Natural killer cell (primary cell): ENCODE results near the gene KRT15. TPM values are rescaled to one million over a fixed set of nuclear protein-coding genes. Genes with fewer than 3 reads are reported as not detected.

Experiments used
- ATAC-seq, 3 donors: fragments of 150-1000 bp in 2 of 3; fragments of 200-7000 bp in 1 of 3; cut with Tn5 transposase; 1 replicate in 1 of 3; 2 replicates in 2 of 3; pipeline ENCODE4 v1.10.0; 2021; ENCODE audit warnings: mild to moderate bottlenecking in 2 of 3, moderate library complexity in 2 of 3
- DNase-seq, 2 donors: peaks; one replicate each; pipeline versions ENCODE4 v3.0.0 to v3.0.0-alpha.2; 2013 to 2021; ENCODE audit warnings: mixed read lengths in 1 of 2
- H3K27ac ChIP-seq: one replicate; pipeline ENCODE4 v1.5.1; 2013; ENCODE audit warnings: mild to moderate bottlenecking, low read length
- H3K27me3 ChIP-seq: one replicate; pipeline ENCODE4 v1.6.1; 2013; ENCODE audit warnings: low read length; ENCODE audit not compliant: control insufficient read depth, insufficient read depth
- H3K36me3 ChIP-seq: one replicate; pipeline ENCODE4 v1.6.1; 2013; ENCODE audit warnings: low read length; ENCODE audit not compliant: control insufficient read depth, insufficient read depth
- H3K4me1 ChIP-seq: one replicate; pipeline ENCODE4 v1.6.1; 2013; ENCODE audit warnings: low read length; ENCODE audit not compliant: control insufficient read depth, insufficient read depth
- H3K4me3 ChIP-seq: one replicate; pipeline ENCODE4 v1.5.1; 2013; ENCODE audit warnings: low read length
- H3K9me3 ChIP-seq: one replicate; pipeline ENCODE4 v1.6.1; 2013; ENCODE audit warnings: low read length; ENCODE audit not compliant: control insufficient read depth, insufficient read depth
- H3K27ac Mint-ChIP-seq, 2 donors: one replicate each; pipeline ENCODE4 v1.8.0; 2022; ENCODE audit warnings: mild to moderate bottlenecking in 2 of 2, mixed read lengths in 2 of 2, moderate library complexity in 1 of 2
- H3K27me3 Mint-ChIP-seq, 2 donors: one replicate each; pipeline ENCODE4 v1.8.0; 2022; ENCODE audit warnings: low read depth in 2 of 2, mixed read lengths in 2 of 2
- H3K36me3 Mint-ChIP-seq: one replicate; pipeline ENCODE4 v1.8.0; 2022; ENCODE audit warnings: mixed read lengths
- H3K4me1 Mint-ChIP-seq, 2 donors: one replicate each; pipeline ENCODE4 v1.8.0; 2022; ENCODE audit warnings: mixed read lengths in 2 of 2
- H3K4me3 Mint-ChIP-seq: one replicate; pipeline ENCODE4 v1.8.0; 2022; ENCODE audit warnings: mild to moderate bottlenecking, moderate library complexity, mixed read lengths
- H3K9me3 Mint-ChIP-seq, 2 donors: one replicate each; pipeline ENCODE4 v1.8.0; 2022; ENCODE audit warnings: mixed read lengths in 2 of 2
- WGBS: methylation state at CpG from one replicate; pipeline ENCODE4 v1.1.7; 2013; ENCODE audit warnings: missing lambda C conversion rate; ENCODE audit not compliant: insufficient coverage; 5-methylcytosine and 5-hydroxymethylcytosine counted together
- intact Hi-C: fragments of 100-400 bp; cut with micrococcal nuclease; formaldehyde crosslinking; loops from one replicate; pipeline ENCODE4 v1.14.2; 2022
- total RNA-seq, 4 donors: library from RNA; stranded (reverse); fragments of 120-200 nt in 1 of 4; gene quantifications; one replicate each; pipeline versions ENCODE4 v1.2.3 to v1.2.4, GENCODE V29; 2013 to 2022
- TF ChIP-seq, protein P1 (sequence below): fragments of 200-600 bp; IDR thresholded peaks from one replicate; pipeline ENCODE4 v1.8.0; 2022; ENCODE audit warnings: antibody characterized with exemption

KRT15 gene
- total RNA-seq, 3 donors from 2014 or later (not counting 1 experiment from before 2014, with no cell fraction given) = not detected

DNA sequence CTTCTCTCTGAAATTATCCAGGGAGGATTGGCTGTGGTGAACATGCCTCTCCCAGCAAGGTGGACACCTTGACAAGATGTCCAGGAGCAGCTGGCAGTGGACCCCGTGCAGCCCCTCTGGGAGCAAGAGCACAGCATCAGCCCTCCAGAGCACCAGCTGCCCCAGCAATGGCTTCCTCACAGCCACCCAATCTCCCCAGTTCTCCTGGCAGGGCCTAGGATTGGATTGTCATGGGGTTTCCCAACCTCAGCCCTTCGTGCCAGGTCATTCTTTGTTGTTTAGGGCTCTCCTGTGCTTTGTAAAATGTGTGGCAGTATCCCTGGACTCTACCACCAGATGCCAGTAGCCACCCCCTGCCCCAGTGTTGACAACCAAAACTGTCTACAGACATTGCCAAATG lies 27.2 kb downstream of the KRT15 start:
- H3K4me3 Mint-ChIP-seq = no peak overlapping the region
- TF ChIP-seq, protein P1, sequence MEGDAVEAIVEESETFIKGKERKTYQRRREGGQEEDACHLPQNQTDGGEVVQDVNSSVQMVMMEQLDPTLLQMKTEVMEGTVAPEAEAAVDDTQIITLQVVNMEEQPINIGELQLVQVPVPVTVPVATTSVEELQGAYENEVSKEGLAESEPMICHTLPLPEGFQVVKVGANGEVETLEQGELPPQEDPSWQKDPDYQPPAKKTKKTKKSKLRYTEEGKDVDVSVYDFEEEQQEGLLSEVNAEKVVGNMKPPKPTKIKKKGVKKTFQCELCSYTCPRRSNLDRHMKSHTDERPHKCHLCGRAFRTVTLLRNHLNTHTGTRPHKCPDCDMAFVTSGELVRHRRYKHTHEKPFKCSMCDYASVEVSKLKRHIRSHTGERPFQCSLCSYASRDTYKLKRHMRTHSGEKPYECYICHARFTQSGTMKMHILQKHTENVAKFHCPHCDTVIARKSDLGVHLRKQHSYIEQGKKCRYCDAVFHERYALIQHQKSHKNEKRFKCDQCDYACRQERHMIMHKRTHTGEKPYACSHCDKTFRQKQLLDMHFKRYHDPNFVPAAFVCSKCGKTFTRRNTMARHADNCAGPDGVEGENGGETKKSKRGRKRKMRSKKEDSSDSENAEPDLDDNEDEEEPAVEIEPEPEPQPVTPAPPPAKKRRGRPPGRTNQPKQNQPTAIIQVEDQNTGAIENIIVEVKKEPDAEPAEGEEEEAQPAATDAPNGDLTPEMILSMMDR = no peak
- Histone ChIP-seq H3K4me1 (peaks cover 7% of the 10 kb centered on the region), H3K27ac (no peak overlapping the region), H3K4me3 (no peak overlapping the region), H3K36me3 (no peaks in the 10 kb centered on the region), H3K27me3 (no peaks in the 10 kb centered on the region), H3K9me3 (no peaks in the 10 kb centered on the region)
- no peak overlapping the region for H3K27ac Mint-ChIP-seq
- WGBS = 92% methylated on average over 2 of the region's 2 CpGs
- intact Hi-C loops = no loop called here
- no peak for ATAC-seq
- DNase-seq = no peak
- no peaks in the 10 kb centered on the region for H3K27me3 Mint-ChIP-seq
- H3K4me1 Mint-ChIP-seq = no peaks in the 10 kb centered on the region
- no peaks in the 10 kb centered on the region for H3K9me3 Mint-ChIP-seq
- no peaks in the 10 kb centered on the region for H3K36me3 Mint-ChIP-seq

DNA sequence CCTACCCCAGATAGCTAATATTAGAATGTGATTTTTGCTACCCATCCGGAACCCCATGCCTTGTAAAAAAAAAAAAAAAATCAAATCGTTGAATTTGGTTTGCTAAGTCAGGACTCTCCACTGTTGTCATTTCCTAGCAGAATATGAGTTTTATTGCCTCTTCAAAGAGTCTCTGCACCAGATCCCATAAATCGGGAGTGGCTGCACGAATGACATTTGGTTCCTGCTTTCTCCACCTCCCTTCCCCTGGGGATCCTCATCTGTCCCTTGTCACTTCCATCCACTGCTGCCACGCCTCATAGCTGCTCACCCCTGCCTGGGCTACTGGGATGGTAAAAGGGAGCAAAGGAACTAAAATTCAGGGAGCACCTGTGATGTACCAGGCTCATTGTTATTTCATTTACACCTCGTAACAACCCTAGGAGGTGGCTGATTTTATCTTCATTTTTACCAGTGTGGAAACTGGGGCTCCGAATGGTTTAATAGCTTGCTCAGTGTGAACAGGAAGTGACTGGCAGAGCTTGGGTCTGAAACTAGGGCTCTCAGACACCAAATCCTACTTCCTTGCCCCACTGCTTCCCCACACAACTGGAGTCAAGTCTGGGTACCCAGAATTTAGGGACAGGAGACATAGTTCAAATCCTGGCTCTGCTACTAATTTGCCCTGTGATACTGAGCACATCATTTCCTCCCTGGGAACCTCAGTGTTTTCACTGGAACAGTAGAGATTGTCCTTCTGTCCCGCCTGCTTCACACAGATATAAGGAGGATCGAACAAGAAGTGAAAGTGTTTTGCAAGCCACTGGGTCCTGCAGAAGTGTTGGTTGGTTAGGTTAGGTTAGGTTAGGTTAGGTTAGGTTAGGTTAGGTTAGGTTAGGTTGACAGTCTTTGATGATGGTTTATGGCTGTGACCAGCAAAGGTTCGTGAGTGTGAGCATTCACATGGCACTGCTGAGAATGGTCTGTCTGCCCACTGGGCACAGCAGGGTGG lies 28.4 kb downstream of the KRT15 start:
- intact Hi-C loops = no loop called here
- H3K27me3 Mint-ChIP-seq = no peaks in the 10 kb centered on the region
- Histone ChIP-seq H3K4me3 (no peak overlapping the region), H3K27ac (no peak overlapping the region), H3K4me1 (peaks cover 5% of the 10 kb centered on the region), H3K9me3 (no peaks in the 10 kb centered on the region), H3K27me3 (no peaks in the 10 kb centered on the region), H3K36me3 (no peaks in the 10 kb centered on the region)
- TF ChIP-seq, protein P1 = no peak
- H3K9me3 Mint-ChIP-seq = no peaks in the 10 kb centered on the region
- no peaks in the 10 kb centered on the region for H3K36me3 Mint-ChIP-seq
- no peak overlapping the region for H3K4me3 Mint-ChIP-seq
- ATAC-seq = no peak
- no peak overlapping the region for H3K27ac Mint-ChIP-seq
- DNase-seq = no peak
- H3K4me1 Mint-ChIP-seq = no peaks in the 10 kb centered on the region
- 55% methylated on average over 10 of the region's 10 CpGs for WGBS

- Histone ChIP-seq H3K4me3 (no peak within 1 kb of the TSS), H3K36me3 (no peaks in the 10 kb centered on the region), H3K27ac (no peak within 1 kb of the TSS), H3K27me3 (no peaks in the 10 kb centered on the region), H3K4me1 (peaks cover 5% of the 10 kb centered on the region), H3K9me3 (no peaks in the 10 kb centered on the region)
- Mint-ChIP-seq H3K9me3 (no peaks in the 10 kb centered on the region), H3K27me3 (peaks cover 0 to 2% of the 10 kb centered on the region in 2 donors), H3K4me1 (no peaks in the 10 kb centered on the region), H3K36me3 (no peaks in the 10 kb centered on the region), H3K27ac (no peak within 1 kb of the TSS), H3K4me3 (no peak within 1 kb of the TSS)
- 91% methylated on average over 12 of the region's 12 CpGs for WGBS
- intact Hi-C loops = no loop called here
- ATAC-seq = no peak
- no peak for DNase-seq
- TF ChIP-seq, protein P1 = no peak
Measured at GRCh38 chr17:41489531-41489930, 29.2 kb downstream of the KRT15 start, which contains the start of gene KRT36. TSS of gene KRT36 (minus strand) at chr17:41489910. CDS start at chr17:41489864, 46 bp downstream.
